CD14-positive monocyte (primary cell): ENCODE measurements around the gene FMO1. TPM values are rescaled to one million over a fixed set of nuclear protein-coding genes. Genes with fewer than 3 reads are reported as not detected.

Experiments
- DNase-seq, 3 donors: peaks; one replicate each; pipeline ENCODE4 v3.0.0-alpha.2; 2011 to 2022
- H2AFZ ChIP-seq: 2 replicates; pipeline ENCODE4 v1.6.0; 2012; ENCODE audit warnings: mild to moderate bottlenecking, low read depth, low read length, inconsistent platforms; ENCODE audit not compliant: insufficient read depth, poor library complexity, severe bottlenecking
- H3K27ac ChIP-seq, 2 donors: 1 replicate in 1 of 2; 2 replicates in 1 of 2; pipeline ENCODE4 v1.5.1; 2012 to 2013; ENCODE audit warnings: low read length in 2 of 2, control low read depth in 1 of 2, inconsistent platforms in 1 of 2, low read depth in 1 of 2, mild to moderate bottlenecking in 1 of 2
- H3K27me3 ChIP-seq, 2 donors: one replicate each; pipeline versions ENCODE4 v1.6.0 to v1.6.1; 2011 to 2013; ENCODE audit warnings: low read length in 2 of 2; ENCODE audit not compliant: control insufficient read depth in 2 of 2, insufficient read depth in 2 of 2
- H3K36me3 ChIP-seq, 2 donors: replicated peaks in 1 of 2; 1 replicate in 1 of 2; 2 replicates in 1 of 2; pipeline versions ENCODE4 v1.5.1 to v1.6.1; 2012 to 2013; ENCODE audit warnings: low read length in 2 of 2, control low read depth in 1 of 2, inconsistent platforms in 1 of 2, mild to moderate bottlenecking in 1 of 2; ENCODE audit not compliant: insufficient read depth in 2 of 2, control insufficient read depth in 1 of 2
- H3K4me1 ChIP-seq, 2 donors: 1 replicate in 1 of 2; 2 replicates in 1 of 2; pipeline versions ENCODE4 v1.5.1 to v1.6.1; 2012 to 2013; ENCODE audit warnings: low read length in 2 of 2, control low read depth in 1 of 2, inconsistent platforms in 1 of 2, mild to moderate bottlenecking in 1 of 2, moderate library complexity in 1 of 2; ENCODE audit not compliant: insufficient read depth in 2 of 2, control insufficient read depth in 1 of 2
- H3K4me2 ChIP-seq: replicated peaks from 2 replicates; pipeline ENCODE3; 2012; ENCODE audit warnings: low read length, moderate library complexity, mild to moderate bottlenecking; ENCODE audit not compliant: poor library complexity, severe bottlenecking; ENCODE audit errors: extremely low read depth
- H3K4me3 ChIP-seq, 3 experiments: fragments of 200-600 bp in 1 of 3; sonication (generic) in 1 of 3; replicated peaks in 1 of 3; 1 replicate in 2 of 3; 2 replicates in 1 of 3; pipeline ENCODE4 v1.5.1; 2011 to 2013; ENCODE audit warnings: low read length in 3 of 3, mild to moderate bottlenecking in 3 of 3, control low read depth in 2 of 3, low read depth in 2 of 3, inconsistent platforms in 1 of 3, moderate library complexity in 1 of 3
- H3K79me2 ChIP-seq: 2 replicates; pipeline ENCODE4 v1.6.0; 2012; ENCODE audit warnings: mild to moderate bottlenecking, control low read depth, inconsistent platforms, low read length, moderate library complexity; ENCODE audit not compliant: insufficient read depth
- H3K9ac ChIP-seq: 2 replicates; pipeline ENCODE4 v1.6.0; 2017; ENCODE audit warnings: low read length, mild to moderate bottlenecking; ENCODE audit not compliant: insufficient read depth, poor library complexity, severe bottlenecking
- H3K9me3 ChIP-seq, 2 donors: replicated peaks in 1 of 2; 1 replicate in 1 of 2; 2 replicates in 1 of 2; pipeline versions ENCODE4 v1.5.1 to v1.6.1; 2012 to 2013; ENCODE audit warnings: low read length in 2 of 2, control low read depth in 1 of 2; ENCODE audit not compliant: control insufficient read depth in 1 of 2, insufficient read depth in 1 of 2
- H4K20me1 ChIP-seq: 2 replicates; pipeline ENCODE4 v1.6.0; 2012; ENCODE audit warnings: mild to moderate bottlenecking, low read length, control low read depth, moderate library complexity; ENCODE audit not compliant: insufficient read depth
- H3K27ac Mint-ChIP-seq, 7 donors: one replicate each; pipeline ENCODE4 v1.8.0; 2020; ENCODE audit warnings: mild to moderate bottlenecking in 7 of 7, mixed read lengths in 7 of 7, moderate library complexity in 6 of 7, inconsistent platforms in 2 of 7
- H3K27me3 Mint-ChIP-seq, 3 donors: one replicate each; pipeline ENCODE4 v1.8.0; 2021 to 2022; ENCODE audit warnings: low read depth in 3 of 3, mild to moderate bottlenecking in 3 of 3, mixed read lengths in 3 of 3, moderate library complexity in 3 of 3, inconsistent platforms in 1 of 3
- H3K36me3 Mint-ChIP-seq, 2 donors: one replicate each; pipeline ENCODE4 v1.8.0; 2020; ENCODE audit warnings: mixed read lengths in 2 of 2, inconsistent platforms in 1 of 2, mild to moderate bottlenecking in 1 of 2
- H3K4me1 Mint-ChIP-seq: one replicate; pipeline ENCODE4 v1.8.0; 2020; ENCODE audit warnings: mild to moderate bottlenecking, mixed read lengths
- H3K4me3 Mint-ChIP-seq, 2 donors: one replicate each; pipeline ENCODE4 v1.8.0; 2020; ENCODE audit warnings: mild to moderate bottlenecking in 2 of 2, mixed read lengths in 2 of 2, moderate library complexity in 1 of 2
- H3K9me3 Mint-ChIP-seq, 7 donors: one replicate each; pipeline ENCODE4 v1.8.0; 2020 to 2022; ENCODE audit warnings: mixed read lengths in 7 of 7, mild to moderate bottlenecking in 6 of 7, moderate library complexity in 6 of 7, inconsistent platforms in 2 of 7
- WGBS: methylation state at CpG from one replicate; pipeline ENCODE4 v1.1.5; 2013; ENCODE audit warnings: missing lambda C conversion rate; ENCODE audit not compliant: insufficient coverage; 5-methylcytosine and 5-hydroxymethylcytosine counted together
- intact Hi-C, 2 donors: fragments of 100-400 bp; cut with micrococcal nuclease; formaldehyde crosslinking; loops; one replicate each; pipeline versions ENCODE4 v1.15.0 to v1.15.1; 2023
- polyA plus RNA-seq, 3 donors: library from polyadenylated mRNA; depleted of rRNA in 1 of 3; unstranded in 2 of 3; stranded (reverse) in 1 of 3; fragments of 300-500 nt in 2 of 3; fragments of >200 nt in 1 of 3; fragmentation: Illumina TruSeq in 2 of 3; gene quantifications; 1 replicate in 2 of 3; 2 replicates in 1 of 3; pipeline ENCODE4 v1.2.3, GENCODE V29; 2012 to 2021
- TF ChIP-seq, protein P1 (sequence below): fragments of 200-600 bp; IDR thresholded peaks from one replicate; pipeline ENCODE4 v1.8.0; 2022; ENCODE audit warnings: antibody characterized with exemption, mild to moderate bottlenecking

FMO1 gene
- polyA plus RNA-seq, 3 donors = not detected

DNA sequence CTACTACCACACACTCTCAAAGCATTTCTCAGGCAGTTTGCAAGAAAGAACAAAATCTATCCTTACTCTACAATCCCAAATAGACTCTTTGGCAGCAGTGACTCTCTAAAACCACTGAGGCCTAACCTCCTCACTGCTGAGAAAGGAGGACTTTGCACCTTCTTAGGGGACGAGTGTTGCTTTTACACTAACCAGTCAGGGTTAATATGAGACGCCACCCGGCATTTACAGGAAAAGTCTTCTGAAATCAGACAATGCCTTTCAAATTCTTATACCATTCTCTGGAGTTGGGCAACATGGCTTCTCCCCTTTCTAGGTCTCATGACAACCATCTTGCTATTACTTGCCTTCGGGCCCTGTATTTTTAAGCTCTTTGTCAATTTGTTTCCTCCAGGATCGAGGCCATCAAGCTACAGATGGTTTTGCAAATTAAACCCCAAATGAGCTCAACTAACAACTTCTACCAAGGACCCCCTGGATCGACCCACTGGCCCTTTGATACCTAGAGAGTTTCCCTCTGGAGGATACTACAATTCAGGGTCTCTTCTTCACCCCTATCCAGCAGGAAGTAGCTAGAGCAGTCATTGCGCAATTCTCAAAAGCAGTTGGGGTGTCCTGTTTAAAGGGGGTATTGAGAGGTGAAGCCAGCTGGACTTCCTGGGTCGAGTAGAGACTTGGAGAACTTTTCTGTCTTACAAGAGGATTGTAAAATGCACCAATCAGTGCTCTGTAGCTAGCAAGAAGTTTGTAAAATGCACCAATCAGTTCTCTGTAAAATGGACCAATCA is 63.7 kb downstream of the FMO1 start:
- no peak overlapping the region for H3K4me3 Mint-ChIP-seq
- Histone ChIP-seq H3K27ac (no peak overlapping the region), H3K27me3 (no peaks in the 10 kb centered on the region), H3K9me3 (no peaks in the 10 kb centered on the region), H3K4me3 (no peak overlapping the region), H2AFZ (no peak overlapping the region), H3K4me2 (no peak overlapping the region), H3K79me2 (no peaks in the 10 kb centered on the region), H3K4me1 (peaks cover 11 to 13% of the 10 kb centered on the region in 2 donors), H3K9ac (no peak overlapping the region), H4K20me1 (no peaks in the 10 kb centered on the region), H3K36me3 (no peaks in the 10 kb centered on the region)
- no peak for DNase-seq
- H3K27me3 Mint-ChIP-seq = peaks cover 0 to 2% (median 0%) of the 10 kb centered on the region in 3 donors
- WGBS = 84% methylated on average over 6 of the region's 8 CpGs
- intact Hi-C loops = no loop called here
- H3K9me3 Mint-ChIP-seq = peaks cover 0 to 4% (median 0%) of the 10 kb centered on the region in 7 donors
- peak overlapping the region in 2 of 7 donors; percentile 46 to 73 for H3K27ac Mint-ChIP-seq
- TF ChIP-seq, protein P1, sequence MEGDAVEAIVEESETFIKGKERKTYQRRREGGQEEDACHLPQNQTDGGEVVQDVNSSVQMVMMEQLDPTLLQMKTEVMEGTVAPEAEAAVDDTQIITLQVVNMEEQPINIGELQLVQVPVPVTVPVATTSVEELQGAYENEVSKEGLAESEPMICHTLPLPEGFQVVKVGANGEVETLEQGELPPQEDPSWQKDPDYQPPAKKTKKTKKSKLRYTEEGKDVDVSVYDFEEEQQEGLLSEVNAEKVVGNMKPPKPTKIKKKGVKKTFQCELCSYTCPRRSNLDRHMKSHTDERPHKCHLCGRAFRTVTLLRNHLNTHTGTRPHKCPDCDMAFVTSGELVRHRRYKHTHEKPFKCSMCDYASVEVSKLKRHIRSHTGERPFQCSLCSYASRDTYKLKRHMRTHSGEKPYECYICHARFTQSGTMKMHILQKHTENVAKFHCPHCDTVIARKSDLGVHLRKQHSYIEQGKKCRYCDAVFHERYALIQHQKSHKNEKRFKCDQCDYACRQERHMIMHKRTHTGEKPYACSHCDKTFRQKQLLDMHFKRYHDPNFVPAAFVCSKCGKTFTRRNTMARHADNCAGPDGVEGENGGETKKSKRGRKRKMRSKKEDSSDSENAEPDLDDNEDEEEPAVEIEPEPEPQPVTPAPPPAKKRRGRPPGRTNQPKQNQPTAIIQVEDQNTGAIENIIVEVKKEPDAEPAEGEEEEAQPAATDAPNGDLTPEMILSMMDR = no peak
- H3K4me1 Mint-ChIP-seq = peaks cover 21% of the 10 kb centered on the region
- no peaks in the 10 kb centered on the region for H3K36me3 Mint-ChIP-seq

DNA sequence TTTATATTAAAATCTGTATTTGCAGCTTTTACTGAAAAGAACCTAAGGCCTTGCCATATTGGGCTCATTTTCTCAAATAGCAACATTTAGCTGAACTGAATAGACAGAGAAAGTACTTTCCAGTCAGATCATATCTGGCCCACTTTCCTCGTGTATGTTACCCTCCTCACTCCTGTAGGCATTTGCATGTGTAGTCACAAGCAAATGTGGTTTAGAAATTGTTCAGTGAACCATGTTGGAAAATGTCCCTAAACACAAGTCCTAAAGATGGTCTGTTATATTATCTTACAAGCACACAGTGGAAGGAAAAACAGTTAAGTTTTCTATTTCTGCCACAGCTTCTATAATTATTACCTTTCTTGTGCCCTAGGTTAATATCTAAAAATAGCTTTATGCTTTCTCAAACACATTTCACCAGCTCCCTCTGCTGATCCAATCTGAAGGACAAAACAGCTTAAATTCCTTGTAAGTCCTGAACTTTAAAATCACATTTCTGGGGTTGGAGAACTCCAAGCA is 65.1 kb downstream of the FMO1 start:
- Histone ChIP-seq H3K4me3 (no peak overlapping the region), H3K79me2 (no peaks in the 10 kb centered on the region), H3K27ac (peak overlapping the region in 1 of 2 donors; percentile 92), H3K36me3 (no peaks in the 10 kb centered on the region), H4K20me1 (no peaks in the 10 kb centered on the region), H3K4me1 (peaks cover 11 to 13% of the 10 kb centered on the region in 2 donors), H3K9me3 (no peaks in the 10 kb centered on the region), H3K27me3 (no peaks in the 10 kb centered on the region), H2AFZ (peak overlapping the region; percentile 18), H3K9ac (no peak overlapping the region), H3K4me2 (peak overlapping the region; percentile 62)
- TF ChIP-seq, protein P1 = no peak
- Mint-ChIP-seq H3K4me3 (peak overlapping the region in 1 of 2 donors; percentile 30), H3K27ac (peak overlapping the region in 5 of 7 donors; percentile 58 to 98 (median 91)), H3K9me3 (peaks cover 0 to 4% (median 0%) of the 10 kb centered on the region in 7 donors), H3K27me3 (peaks cover 0 to 2% (median 0%) of the 10 kb centered on the region in 3 donors), H3K36me3 (no peaks in the 10 kb centered on the region), H3K4me1 (peaks cover 21% of the 10 kb centered on the region)
- no peak for DNase-seq
- no CpG with 5 or more reads among the region's 1 CpG for WGBS
- intact Hi-C loops = no loop called here
